HEK293T (cell line): Measurements from ENCODE around the gene ZMAT5.

Experiments used
- ARNT ChIP-seq: fragments of 450-650 bp; IDR thresholded peaks from 2 replicates; pipeline ENCODE4 v1.6.1; 2017; ENCODE audit warnings: mild to moderate bottlenecking
- ELF4 ChIP-seq: fragments of 450-650 bp; IDR thresholded peaks from 2 replicates; pipeline ENCODE4 v1.6.1; 2017; ENCODE audit warnings: antibody characterized with exemption
- FOXA1 ChIP-seq: fragments of 450-650 bp; IDR thresholded peaks from 2 replicates; pipeline ENCODE4 v1.6.1; 2016; ENCODE audit warnings: mild to moderate bottlenecking
- FOXK2 ChIP-seq: fragments of 450-650 bp; IDR thresholded peaks from 2 replicates; pipeline ENCODE4 v1.6.1; 2016; ENCODE audit warnings: mild to moderate bottlenecking
- FOXM1 ChIP-seq: fragments of 450-650 bp; IDR thresholded peaks from 2 replicates; pipeline ENCODE4 v1.6.1; 2017; ENCODE audit warnings: mild to moderate bottlenecking, borderline replicate concordance
- HDGF ChIP-seq: fragments of 450-650 bp; IDR thresholded peaks from 2 replicates; pipeline ENCODE4 v1.6.1; 2017; ENCODE audit warnings: antibody characterized with exemption, borderline replicate concordance
- LEF1 ChIP-seq: fragments of 450-650 bp; IDR thresholded peaks from 2 replicates; pipeline ENCODE4 v1.6.1; 2017; ENCODE audit warnings: mild to moderate bottlenecking, borderline replicate concordance
- NFRKB ChIP-seq: fragments of 450-650 bp; IDR thresholded peaks from 2 replicates; pipeline ENCODE4 v1.6.1; 2016; ENCODE audit warnings: mild to moderate bottlenecking, moderate library complexity
- SP1 ChIP-seq: fragments of 450-650 bp; IDR thresholded peaks from 2 replicates; pipeline ENCODE4 v1.6.1; 2017
- TARDBP ChIP-seq: fragments of 450-650 bp; IDR thresholded peaks from 2 replicates; pipeline ENCODE4 v1.6.1; 2016
- TF ChIP-seq, protein P1 (sequence below): fragments of 450-650 bp; IDR thresholded peaks from 2 replicates; pipeline ENCODE4 v1.6.1; 2016

DNA sequence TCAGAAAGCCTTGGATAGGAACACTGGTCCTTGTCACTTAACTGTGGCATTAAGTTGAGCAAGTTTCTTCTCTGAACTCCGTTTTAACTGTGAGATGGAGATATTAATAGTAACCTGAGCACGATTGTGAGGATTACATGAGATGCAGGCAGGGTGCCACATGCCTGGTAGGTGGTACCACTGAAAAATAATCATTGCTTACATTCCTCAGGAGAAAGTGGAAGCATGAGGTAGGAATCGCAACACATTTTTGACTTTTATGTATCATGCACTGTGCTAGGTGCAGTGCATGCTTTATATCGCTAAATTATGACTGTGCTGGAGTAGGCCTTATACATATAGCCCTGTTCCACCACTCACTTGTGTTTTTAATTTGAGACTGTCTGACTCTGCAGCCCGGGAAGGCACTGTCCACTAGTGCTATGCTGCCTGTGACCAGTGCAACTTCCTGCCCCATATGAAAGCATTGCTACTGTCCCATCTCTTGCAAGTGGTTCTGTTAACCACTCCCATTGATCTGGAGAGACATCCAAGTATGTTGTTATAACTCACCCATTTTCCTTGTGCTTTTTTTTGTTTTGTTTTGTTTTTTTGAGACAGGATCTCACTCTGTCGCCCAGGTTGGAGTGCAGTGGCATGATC, 1.4 kb upstream of the ZMAT5 start:
- no peak for TF ChIP-seq ELF4
- TF ChIP-seq, protein P1, sequence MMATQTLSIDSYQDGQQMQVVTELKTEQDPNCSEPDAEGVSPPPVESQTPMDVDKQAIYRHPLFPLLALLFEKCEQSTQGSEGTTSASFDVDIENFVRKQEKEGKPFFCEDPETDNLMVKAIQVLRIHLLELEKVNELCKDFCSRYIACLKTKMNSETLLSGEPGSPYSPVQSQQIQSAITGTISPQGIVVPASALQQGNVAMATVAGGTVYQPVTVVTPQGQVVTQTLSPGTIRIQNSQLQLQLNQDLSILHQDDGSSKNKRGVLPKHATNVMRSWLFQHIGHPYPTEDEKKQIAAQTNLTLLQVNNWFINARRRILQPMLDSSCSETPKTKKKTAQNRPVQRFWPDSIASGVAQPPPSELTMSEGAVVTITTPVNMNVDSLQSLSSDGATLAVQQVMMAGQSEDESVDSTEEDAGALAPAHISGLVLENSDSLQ = no peak
- no peak for TF ChIP-seq FOXA1
- no peak for TF ChIP-seq FOXK2
- no peak for TF ChIP-seq FOXM1
- no peak for TF ChIP-seq HDGF
- TF ChIP-seq NFRKB = no peak
- TF ChIP-seq SP1 = no peak
- no peak for TF ChIP-seq LEF1
- TF ChIP-seq TARDBP = no peak
- no peak for TF ChIP-seq ARNT
